Tibial artery (tissue), 4 donors: ENCODE data around the gene M6PR.
"Not testable (repeated sequence)": the region's sequence is repeated elsewhere in the genome, so short reads cannot be mapped to it uniquely, and the experiment has no call there.

ENCODE experiments used
- DNase-seq, 2 donors: peaks; one replicate each; pipeline ENCODE4 v3.0.0-alpha.2; 2019
- H3K27ac ChIP-seq, 2 donors: fragments of 200-600 bp; sonication (generic) in 1 of 2; 1 replicate in 1 of 2; 2 replicates in 1 of 2; pipeline ENCODE4 v1.5.1; 2018 to 2019; ENCODE audit warnings: mild to moderate bottlenecking in 1 of 2
- H3K27me3 ChIP-seq, 2 donors: fragments of 200-600 bp; sonication (generic) in 1 of 2; one replicate each; pipeline versions ENCODE4 v1.5.1 to v1.6.0; 2016 to 2019
- H3K36me3 ChIP-seq, 3 donors: fragments of 200-600 bp; sonication (generic) in 2 of 3; one replicate each; pipeline ENCODE4 v1.5.1; 2016 to 2019; ENCODE audit warnings: mild to moderate bottlenecking in 2 of 3
- H3K4me1 ChIP-seq, 4 donors: fragments of 200-600 bp; sonication (generic) in 2 of 4; 1 replicate in 3 of 4; 2 replicates in 1 of 4; pipeline ENCODE4 v1.5.1; 2016 to 2019
- H3K4me3 ChIP-seq, 2 donors: fragments of 200-600 bp; sonication (generic) in 1 of 2; 1 replicate in 1 of 2; 2 replicates in 1 of 2; pipeline ENCODE4 v1.5.1; 2018 to 2019; ENCODE audit warnings: mild to moderate bottlenecking in 2 of 2
- H3K9me3 ChIP-seq, 3 donors: fragments of 200-600 bp; sonication (generic) in 1 of 3; one replicate each; pipeline ENCODE4 v1.5.1; 2016 to 2019
- intact Hi-C: fragments of 100-400 bp; cut with DNase I; formaldehyde crosslinking; loops from one replicate; pipeline ENCODE4 v1.15.0; 2023; ENCODE audit warnings: low total_unique reads
- TF ChIP-seq, protein P1 (sequence below), 2 experiments: fragments of 200-600 bp in 1 of 2; fragments of 450-650 bp in 1 of 2; IDR thresholded peaks; one replicate each; pipeline ENCODE4 v1.5.1; 2017 to 2019; ENCODE audit warnings: antibody characterized with exemption in 2 of 2, mild to moderate bottlenecking in 1 of 2, moderate library complexity in 1 of 2

Gene M6PR

DNA sequence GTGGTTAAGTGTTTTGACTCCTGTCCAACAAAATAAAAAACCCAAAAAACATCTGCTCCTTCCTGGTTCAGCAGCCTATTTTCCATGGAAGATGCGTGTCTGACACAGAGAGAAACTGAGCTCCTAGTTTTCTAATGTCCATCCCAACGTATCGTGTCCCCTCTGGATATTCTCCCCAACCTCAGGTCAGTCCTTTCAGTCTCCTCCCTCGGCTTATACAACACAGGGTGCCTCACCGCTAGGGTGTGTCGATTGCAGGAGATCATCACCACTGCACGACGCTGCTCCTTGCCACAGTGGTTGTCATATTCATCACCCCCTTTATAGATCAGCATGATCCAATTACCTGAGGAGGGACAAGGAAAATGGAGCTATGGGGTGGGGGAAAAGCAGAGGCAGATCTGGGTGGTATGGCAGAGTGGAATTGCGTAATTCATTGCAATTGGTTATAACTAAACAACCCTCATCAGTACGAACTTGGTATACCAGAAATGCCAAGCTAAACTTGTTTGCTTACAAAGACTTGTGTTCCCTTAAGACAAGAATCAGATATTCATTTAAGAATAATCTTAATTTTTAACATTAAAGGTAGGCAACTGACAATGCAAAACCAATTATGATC is 5.8 kb downstream of the M6PR start:
- no peak overlapping the region for H3K27ac ChIP-seq
- peaks cover 0 to 20% (median 16%) of the 10 kb centered on the region in 4 donors for H3K4me1 ChIP-seq
- no peak overlapping the region for H3K4me3 ChIP-seq
- intact Hi-C loops, result no loop called here
- peaks cover 44 to 60% (median 51%) of the 10 kb centered on the region in 3 donors for H3K36me3 ChIP-seq
- no peak for DNase-seq
- no peaks in the 10 kb centered on the region for H3K27me3 ChIP-seq
- TF ChIP-seq, protein P1, sequence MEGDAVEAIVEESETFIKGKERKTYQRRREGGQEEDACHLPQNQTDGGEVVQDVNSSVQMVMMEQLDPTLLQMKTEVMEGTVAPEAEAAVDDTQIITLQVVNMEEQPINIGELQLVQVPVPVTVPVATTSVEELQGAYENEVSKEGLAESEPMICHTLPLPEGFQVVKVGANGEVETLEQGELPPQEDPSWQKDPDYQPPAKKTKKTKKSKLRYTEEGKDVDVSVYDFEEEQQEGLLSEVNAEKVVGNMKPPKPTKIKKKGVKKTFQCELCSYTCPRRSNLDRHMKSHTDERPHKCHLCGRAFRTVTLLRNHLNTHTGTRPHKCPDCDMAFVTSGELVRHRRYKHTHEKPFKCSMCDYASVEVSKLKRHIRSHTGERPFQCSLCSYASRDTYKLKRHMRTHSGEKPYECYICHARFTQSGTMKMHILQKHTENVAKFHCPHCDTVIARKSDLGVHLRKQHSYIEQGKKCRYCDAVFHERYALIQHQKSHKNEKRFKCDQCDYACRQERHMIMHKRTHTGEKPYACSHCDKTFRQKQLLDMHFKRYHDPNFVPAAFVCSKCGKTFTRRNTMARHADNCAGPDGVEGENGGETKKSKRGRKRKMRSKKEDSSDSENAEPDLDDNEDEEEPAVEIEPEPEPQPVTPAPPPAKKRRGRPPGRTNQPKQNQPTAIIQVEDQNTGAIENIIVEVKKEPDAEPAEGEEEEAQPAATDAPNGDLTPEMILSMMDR (IDR thresholded peaks at IDR 0.05), result no peak
- no peaks in the 10 kb centered on the region for H3K9me3 ChIP-seq

DNA sequence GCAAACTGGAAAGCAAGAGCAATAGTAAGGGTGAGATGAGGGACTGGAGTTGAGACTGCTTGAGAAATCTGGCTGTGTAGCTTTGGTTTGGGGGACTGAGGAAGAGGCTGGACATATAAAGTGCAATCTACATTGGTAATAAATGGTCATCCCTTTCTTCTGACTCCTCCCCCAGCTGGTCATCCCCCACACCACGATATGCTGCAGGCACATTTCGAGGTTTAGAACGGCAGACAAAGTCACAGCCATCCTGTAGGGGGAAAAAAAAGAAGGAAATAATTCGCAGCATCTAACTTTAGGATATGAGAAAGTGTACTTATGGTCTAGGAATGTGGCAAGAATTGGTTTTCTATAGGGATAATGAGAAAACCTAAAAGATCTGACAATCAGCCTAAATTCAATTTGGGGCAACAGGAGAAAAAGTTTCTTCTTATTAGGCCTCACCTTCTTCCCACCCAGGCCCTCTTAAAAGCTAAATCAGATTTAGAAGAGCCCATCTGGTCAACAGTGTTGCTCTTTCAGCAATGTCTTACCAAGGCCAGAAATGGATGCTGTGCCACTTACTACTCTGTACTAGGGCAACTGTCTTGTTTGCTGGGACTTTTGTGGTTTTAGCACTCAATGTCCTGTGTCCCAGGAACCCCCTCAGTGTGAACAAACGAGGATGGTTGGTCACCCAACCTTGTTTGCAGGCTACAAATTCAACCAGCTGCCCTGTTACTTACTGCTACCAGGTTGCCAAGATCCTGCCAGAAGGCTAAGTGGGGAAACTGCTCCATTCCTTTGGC is 7.6 kb downstream of the M6PR start:
- Histone ChIP-seq H3K27me3 (no peaks in the 10 kb centered on the region), H3K4me1 (peaks cover 0 to 2% (median 0%) of the 10 kb centered on the region in 4 donors), H3K4me3 (no peak overlapping the region), H3K9me3 (no peaks in the 10 kb centered on the region), H3K36me3 (peaks cover 59 to 78% (median 66%) of the 10 kb centered on the region in 3 donors), H3K27ac (no peak overlapping the region)
- TF ChIP-seq, protein P1 (IDR thresholded peaks at IDR 0.05), result no peak
- intact Hi-C loops, result no loop called here
- DNase-seq, result no peak

DNA sequence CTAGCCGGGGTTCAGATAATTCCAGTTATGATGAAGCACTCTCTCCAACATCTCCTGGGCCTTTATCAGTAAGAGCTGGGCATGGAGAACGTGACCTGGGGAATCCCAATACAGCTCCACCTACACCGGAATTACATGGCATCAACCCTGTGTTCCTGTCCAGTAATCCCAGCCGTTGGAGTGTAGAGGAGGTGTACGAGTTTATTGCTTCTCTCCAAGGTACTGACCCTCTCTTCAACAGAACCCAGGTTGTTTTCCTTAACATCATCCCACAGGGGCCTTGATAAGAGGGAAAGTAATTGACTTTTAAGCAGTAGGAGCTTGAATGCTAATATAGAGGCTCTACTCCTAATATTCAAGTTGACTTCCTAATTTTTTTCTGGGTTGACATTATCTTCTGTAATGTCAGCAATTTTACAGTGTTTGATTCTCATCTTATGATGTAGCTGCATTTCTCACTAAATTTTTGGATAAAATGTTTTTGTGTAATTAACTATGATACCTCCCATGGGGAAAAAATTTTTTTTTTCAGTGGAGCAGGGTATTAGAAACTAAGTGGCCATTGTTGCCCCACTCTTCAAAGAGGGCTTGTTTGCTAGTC is 11.5 kb downstream of the M6PR start:
- H3K36me3 ChIP-seq, result peaks cover 50 to 80% (median 69%) of the 10 kb centered on the region in 3 donors
- DNase-seq, H3K4me1 ChIP-seq, intact Hi-C loops, H3K9me3 ChIP-seq, H3K4me3 ChIP-seq, H3K27me3 ChIP-seq, H3K27ac ChIP-seq: not testable (repeated sequence)

DNA sequence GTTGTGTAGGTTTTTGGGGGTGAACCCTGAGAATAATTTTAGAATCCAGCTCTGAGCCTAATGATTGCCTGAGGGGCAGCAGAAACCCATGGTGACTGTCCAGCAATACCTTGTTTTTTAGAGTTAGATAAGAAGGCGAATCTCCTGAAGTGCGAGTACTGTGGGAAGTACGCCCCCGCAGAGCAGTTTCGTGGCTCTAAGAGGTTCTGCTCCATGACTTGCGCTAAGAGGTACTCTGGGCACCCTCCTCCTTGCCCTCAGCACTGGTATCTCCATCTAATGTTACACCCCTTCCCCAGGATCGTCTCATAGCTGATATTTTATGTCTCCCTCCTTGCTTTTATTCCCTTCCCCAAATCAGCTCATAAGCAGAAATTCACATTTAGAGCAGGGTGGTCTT is 12.7 kb downstream of the M6PR start:
- H3K9me3 ChIP-seq, result no peaks in the 10 kb centered on the region
- H3K36me3 ChIP-seq, result peaks cover 39 to 76% (median 60%) of the 10 kb centered on the region in 3 donors
- intact Hi-C loops, result no loop called here
- H3K27me3 ChIP-seq, result no peaks in the 10 kb centered on the region
- no peaks in the 10 kb centered on the region for H3K4me1 ChIP-seq
- H3K27ac ChIP-seq, result no peak overlapping the region
- TF ChIP-seq, protein P1 (IDR thresholded peaks at IDR 0.05), result no peak
- no peak overlapping the region for H3K4me3 ChIP-seq
- no peak for DNase-seq

DNA sequence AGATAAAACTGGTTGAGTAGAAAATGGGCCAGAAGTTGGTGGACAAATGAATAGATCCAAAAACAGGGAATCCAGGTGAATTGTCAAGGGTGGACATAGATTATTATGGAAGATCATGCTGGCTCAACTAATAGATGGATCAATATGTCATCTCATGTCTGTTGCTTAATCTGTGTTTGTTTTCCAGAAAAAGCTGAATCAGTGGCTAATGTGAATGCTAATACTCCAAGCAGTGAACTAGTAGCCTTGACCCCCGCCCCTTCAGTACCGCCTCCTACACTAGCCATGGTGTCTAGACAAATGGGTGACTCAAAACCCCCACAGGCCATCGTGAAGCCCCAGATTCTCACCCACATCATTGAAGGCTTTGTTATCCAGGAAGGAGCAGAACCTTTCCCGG is 15.4 kb downstream of the M6PR start:
- H3K27ac ChIP-seq, DNase-seq, H3K4me1 ChIP-seq, H3K27me3 ChIP-seq, intact Hi-C loops, H3K9me3 ChIP-seq, H3K4me3 ChIP-seq: not testable (repeated sequence)
- peaks cover 50 to 92% (median 70%) of the 10 kb centered on the region in 3 donors for H3K36me3 ChIP-seq

DNA sequence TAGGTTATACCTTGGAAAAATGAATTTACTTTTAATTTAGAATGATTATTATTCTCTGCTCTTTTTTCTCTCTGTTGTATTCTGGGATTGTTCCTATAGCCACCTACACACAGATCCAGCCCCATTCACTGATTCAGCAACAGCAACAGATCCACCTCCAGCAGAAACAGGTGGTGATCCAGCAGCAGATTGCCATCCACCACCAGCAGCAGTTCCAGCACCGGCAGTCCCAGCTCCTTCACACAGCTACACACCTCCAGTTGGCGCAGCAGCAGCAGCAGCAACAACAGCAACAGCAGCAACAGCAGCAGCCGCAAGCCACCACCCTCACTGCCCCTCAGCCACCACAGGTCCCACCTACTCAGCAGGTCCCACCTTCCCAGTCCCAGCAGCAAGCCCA is 17.0 kb downstream of the M6PR start:
- DNase-seq, H3K9me3 ChIP-seq, intact Hi-C loops, H3K4me3 ChIP-seq, H3K27ac ChIP-seq, H3K4me1 ChIP-seq, H3K27me3 ChIP-seq: not testable (repeated sequence)
- H3K36me3 ChIP-seq, result peaks cover 38 to 89% (median 61%) of the 10 kb centered on the region in 3 donors

DNA sequence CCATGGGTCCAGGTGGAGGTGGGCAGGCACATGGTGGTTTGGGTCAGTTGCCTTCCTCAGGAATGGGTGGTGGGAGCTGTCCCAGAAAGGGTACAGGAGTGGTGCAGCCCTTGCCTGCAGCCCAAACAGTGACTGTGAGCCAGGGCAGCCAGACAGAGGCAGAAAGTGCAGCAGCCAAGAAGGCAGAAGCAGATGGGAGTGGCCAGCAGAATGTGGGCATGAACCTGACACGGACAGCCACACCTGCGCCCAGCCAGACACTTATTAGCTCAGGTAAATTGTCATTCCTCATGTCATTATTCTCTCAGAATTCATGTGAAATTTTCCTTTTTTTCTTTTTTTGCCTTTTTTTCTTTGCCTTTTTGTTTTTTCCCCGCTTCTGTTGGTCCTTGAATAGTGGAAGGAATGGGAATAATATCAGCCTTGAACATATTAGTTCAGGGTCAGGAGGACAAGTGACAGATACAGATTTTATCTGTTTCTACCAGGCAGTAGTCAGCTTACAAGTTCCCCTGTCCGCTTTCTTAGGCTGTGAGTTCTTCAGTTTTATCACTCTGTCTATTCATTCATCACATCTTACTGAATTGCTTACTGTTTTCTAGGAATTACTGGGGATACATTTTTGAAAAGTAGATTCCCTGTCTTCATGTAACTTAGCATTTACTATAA is 18.7 kb downstream of the M6PR start:
- intact Hi-C loops, H3K9me3 ChIP-seq, DNase-seq, H3K27ac ChIP-seq, H3K27me3 ChIP-seq, H3K4me1 ChIP-seq, H3K4me3 ChIP-seq: not testable (repeated sequence)
- H3K36me3 ChIP-seq, result peaks cover 25 to 84% (median 60%) of the 10 kb centered on the region in 3 donors
